ENCODE data around the gene GAS2. TPM values are rescaled to one million over a fixed set of nuclear protein-coding genes. Genes with fewer than 3 reads are reported as not detected.

Gene GAS2
- total and polyA plus RNA-seq, 2 of the 4 experiments (the other 2 are of a cell fraction) = 0.51 to 0.90 TPM

DNA sequence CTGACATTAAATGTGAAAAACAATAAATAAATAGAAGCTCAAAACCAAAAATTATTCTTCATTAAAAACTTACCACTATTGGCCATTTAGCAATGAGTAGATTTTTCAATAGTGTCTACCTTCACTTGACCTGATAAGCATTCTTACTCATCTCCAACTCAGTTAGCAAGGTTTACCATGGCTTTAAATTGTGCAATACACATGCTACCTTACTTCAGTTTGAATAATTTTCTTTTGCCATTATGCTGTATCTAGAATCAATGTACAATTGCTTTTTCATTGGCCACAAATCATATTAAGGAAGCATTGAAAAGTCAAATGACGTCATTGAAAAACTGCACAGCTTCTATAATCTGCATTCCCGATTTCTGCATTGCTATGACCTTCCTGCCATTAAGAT is 98.3 kb downstream of the GAS2 start:
- ChIA-PET CTCF (interaction anchor here (0.7 kb wide), 1 partner anchor 23 kb away, joined by 3 read pairs; no protein-coding TSS in a partner anchor), POLR2A (ENCODE audit: unreplicated experiment) (no interaction called here)
- TF ChIP-seq CEBPB (IDR thresholded peaks at IDR 0.05; ENCODE audit: low read depth, low read length) = peak; percentile 55
- TF ChIP-seq, protein P1, sequence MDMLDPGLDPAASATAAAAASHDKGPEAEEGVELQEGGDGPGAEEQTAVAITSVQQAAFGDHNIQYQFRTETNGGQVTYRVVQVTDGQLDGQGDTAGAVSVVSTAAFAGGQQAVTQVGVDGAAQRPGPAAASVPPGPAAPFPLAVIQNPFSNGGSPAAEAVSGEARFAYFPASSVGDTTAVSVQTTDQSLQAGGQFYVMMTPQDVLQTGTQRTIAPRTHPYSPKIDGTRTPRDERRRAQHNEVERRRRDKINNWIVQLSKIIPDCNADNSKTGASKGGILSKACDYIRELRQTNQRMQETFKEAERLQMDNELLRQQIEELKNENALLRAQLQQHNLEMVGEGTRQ (IDR thresholded peaks at IDR 0.05; ENCODE audit: low read depth, low read length) = no peak
- no peak overlapping the region for H2BK15ac ChIP-seq (ENCODE audit: low read depth, low read length)
- H3K4me1 ChIP-seq (ENCODE audit: control insufficient read depth, insufficient read depth, low read length) = no peaks in the 10 kb centered on the region
- H4K20me1 ChIP-seq (ENCODE audit: insufficient read depth, low read length) = no peaks in the 10 kb centered on the region
- no CpG with 5 or more reads among the region's 2 CpGs for WGBS, 2 experiments (ENCODE audit: extremely low coverage in 2 of 2, insufficient read length in 1 of 2)
- no peak overlapping the region for H3K14ac ChIP-seq (replicated peaks; ENCODE audit: low read depth, low read length)
- no peak overlapping the region for H3K27ac ChIP-seq (ENCODE audit: insufficient read depth, low read length)
- no TSS peak for BruUV-seq (replicated peaks)
- H3K9me1 ChIP-seq (ENCODE audit: insufficient read depth, low read length) = no peaks in the 10 kb centered on the region
- H3K4me2 ChIP-seq (ENCODE audit: low read depth, low read length) = no peak overlapping the region
- H2AK9ac ChIP-seq (replicated peaks; ENCODE audit: low read depth, low read length, poor library complexity) = no peak overlapping the region
- no peak overlapping the region for H2BK20ac ChIP-seq (ENCODE audit: low read depth, low read length)
- H3K23ac ChIP-seq (ENCODE audit: low read depth, low read length) = no peak overlapping the region
- in situ Hi-C loops (cut with MboI; ENCODE audit: low sequenced_read_pairs) = no loop called here
- H3K9ac ChIP-seq (ENCODE audit: low read depth, low read length) = no peak overlapping the region
- H3K56ac ChIP-seq (ENCODE audit: extremely low read depth, insufficient read depth, low read length) = no peak overlapping the region
- no peak overlapping the region for H4K91ac ChIP-seq (ENCODE audit: insufficient read depth, low read depth, low read length)
- H3K18ac ChIP-seq (ENCODE audit: low read depth, low read length) = no peak overlapping the region
- no peak overlapping the region for H2AK5ac ChIP-seq (ENCODE audit: low read depth, low read length)
- H3K4ac ChIP-seq (ENCODE audit: low read depth, low read length) = no peak overlapping the region
- H4K8ac ChIP-seq (ENCODE audit: low read depth in 2 of 2, low read length in 2 of 2) = no peak overlapping the region
- H3K79me1 ChIP-seq (ENCODE audit: low read depth in 1 of 2, low read length in 2 of 2) = no peaks in the 10 kb centered on the region
- no peaks in the 10 kb centered on the region for H3K9me3 ChIP-seq (ENCODE audit: control insufficient read depth, insufficient read depth, low read length)
- intact Hi-C loops (cut with micrococcal nuclease) = no loop called here
- no peak overlapping the region for H2BK5ac ChIP-seq (ENCODE audit: low read depth, low read length, poor library complexity, severe bottlenecking)
- H3K27me3 ChIP-seq (ENCODE audit: control insufficient read depth, insufficient read depth, low read length) = no peaks in the 10 kb centered on the region
- H4K5ac ChIP-seq (ENCODE audit: low read depth, low read length) = no peak overlapping the region
- no peak for ATAC-seq (ENCODE audit: low read depth)
- no peak for DNase-seq
- H2BK120ac ChIP-seq (ENCODE audit: low read depth, low read length) = no peak overlapping the region
- dilution Hi-C loops (cut with HindIII; ENCODE audit: low sequenced_read_pairs, unreplicated experiment) = no loop called here
- H3K4me3 ChIP-seq (ENCODE audit: insufficient read depth, low read depth, low read length) = no peak overlapping the region
- H3K36me3 ChIP-seq (ENCODE audit: control insufficient read depth, insufficient read depth, low read length) = no peaks in the 10 kb centered on the region
- no peak overlapping the region for H2AFZ ChIP-seq (replicated peaks; ENCODE audit: low read length, poor library complexity)

Data from IMR-90 (cell line).